SK-N-SH treated with all-trans-retinoic acid at 6 μM for 48 hours (cell line): ENCODE results near the gene ARHGAP22.

Experiments used
- ARNTL ChIP-seq: fragments of 450-650 bp; formaldehyde crosslinking; IDR thresholded peaks from 2 replicates; pipeline ENCODE4 v1.5.0; 2020; ENCODE audit warnings: low read depth, mild to moderate bottlenecking, moderate library complexity, borderline replicate concordance
- RARB ChIP-seq: fragments of 250-450 bp; sonication (Bioruptor Pico); IDR thresholded peaks from 2 replicates; pipeline ENCODE4 v1.8.0; 2021; ENCODE audit warnings: mild to moderate bottlenecking, moderate library complexity
- ZC3H10 ChIP-seq: fragments of 250-450 bp; sonication (Bioruptor Pico); IDR thresholded peaks from 2 replicates; pipeline ENCODE4 v1.5.1; 2021; ENCODE audit warnings: mild to moderate bottlenecking, moderate library complexity
- ZFP3 ChIP-seq: fragments of 250-450 bp; sonication (Bioruptor Pico); IDR thresholded peaks from 2 replicates; pipeline ENCODE4 v1.5.0; 2020; ENCODE audit warnings: mild to moderate bottlenecking, moderate library complexity
- TF ChIP-seq, protein P1 (sequence below): fragments of 250-450 bp; sonication (Bioruptor Pico); IDR thresholded peaks from 2 replicates; pipeline ENCODE4 v1.5.1; 2020; ENCODE audit warnings: low read depth, mild to moderate bottlenecking, moderate library complexity
- TF ChIP-seq, protein P2 (sequence below): fragments of 250-450 bp; sonication (Bioruptor Pico); IDR thresholded peaks from 2 replicates; pipeline ENCODE4 v1.8.0; 2020; ENCODE audit warnings: mild to moderate bottlenecking, moderate library complexity, borderline replicate concordance

DNA sequence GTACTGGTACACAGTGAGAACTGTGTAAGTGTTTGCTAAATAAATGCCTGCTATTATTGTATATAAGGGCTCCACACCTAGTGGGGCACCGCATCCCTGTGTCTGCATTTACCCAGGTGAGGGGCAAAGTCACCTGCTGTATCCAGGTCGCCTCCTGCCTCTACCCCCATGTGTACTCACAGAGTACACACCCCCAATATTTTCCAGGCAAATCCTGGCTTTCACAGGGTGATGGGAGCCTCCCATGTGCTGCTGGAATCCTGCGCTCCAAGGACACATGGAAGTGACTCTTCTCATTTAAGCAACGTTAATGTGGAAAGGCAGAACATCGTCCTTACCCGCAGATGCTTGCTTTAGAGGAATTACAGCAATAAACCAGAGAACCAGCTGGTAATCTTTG, 48.2 kb downstream of the ARHGAP22 start:
- TF ChIP-seq RARB (CRISPR knock-in tag) (no peak), ZC3H10 (CRISPR knock-in tag) (no peak), ZFP3 (CRISPR knock-in tag) (no peak), ARNTL (CRISPR knock-in tag) (no peak)
- TF ChIP-seq, protein P1, sequence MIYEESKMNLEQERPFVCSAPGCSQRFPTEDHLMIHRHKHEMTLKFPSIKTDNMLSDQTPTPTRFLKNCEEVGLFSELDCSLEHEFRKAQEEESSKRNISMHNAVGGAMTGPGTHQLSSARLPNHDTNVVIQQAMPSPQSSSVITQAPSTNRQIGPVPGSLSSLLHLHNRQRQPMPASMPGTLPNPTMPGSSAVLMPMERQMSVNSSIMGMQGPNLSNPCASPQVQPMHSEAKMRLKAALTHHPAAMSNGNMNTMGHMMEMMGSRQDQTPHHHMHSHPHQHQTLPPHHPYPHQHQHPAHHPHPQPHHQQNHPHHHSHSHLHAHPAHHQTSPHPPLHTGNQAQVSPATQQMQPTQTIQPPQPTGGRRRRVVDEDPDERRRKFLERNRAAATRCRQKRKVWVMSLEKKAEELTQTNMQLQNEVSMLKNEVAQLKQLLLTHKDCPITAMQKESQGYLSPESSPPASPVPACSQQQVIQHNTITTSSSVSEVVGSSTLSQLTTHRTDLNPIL (CRISPR knock-in tag) = no peak
- TF ChIP-seq, protein P2, sequence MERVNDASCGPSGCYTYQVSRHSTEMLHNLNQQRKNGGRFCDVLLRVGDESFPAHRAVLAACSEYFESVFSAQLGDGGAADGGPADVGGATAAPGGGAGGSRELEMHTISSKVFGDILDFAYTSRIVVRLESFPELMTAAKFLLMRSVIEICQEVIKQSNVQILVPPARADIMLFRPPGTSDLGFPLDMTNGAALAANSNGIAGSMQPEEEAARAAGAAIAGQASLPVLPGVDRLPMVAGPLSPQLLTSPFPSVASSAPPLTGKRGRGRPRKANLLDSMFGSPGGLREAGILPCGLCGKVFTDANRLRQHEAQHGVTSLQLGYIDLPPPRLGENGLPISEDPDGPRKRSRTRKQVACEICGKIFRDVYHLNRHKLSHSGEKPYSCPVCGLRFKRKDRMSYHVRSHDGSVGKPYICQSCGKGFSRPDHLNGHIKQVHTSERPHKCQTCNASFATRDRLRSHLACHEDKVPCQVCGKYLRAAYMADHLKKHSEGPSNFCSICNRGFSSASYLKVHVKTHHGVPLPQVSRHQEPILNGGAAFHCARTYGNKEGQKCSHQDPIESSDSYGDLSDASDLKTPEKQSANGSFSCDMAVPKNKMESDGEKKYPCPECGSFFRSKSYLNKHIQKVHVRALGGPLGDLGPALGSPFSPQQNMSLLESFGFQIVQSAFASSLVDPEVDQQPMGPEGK (CRISPR knock-in tag) = no peak
